GM21723 (cell line): Measurements from ENCODE around the gene SGK1.
"Not testable (repeated sequence)": the region's sequence is repeated elsewhere in the genome, so short reads cannot be mapped to it uniquely, and the experiment has no call there.

Experiments
- ATAC-seq: cut with Tn5 transposase; IDR thresholded peaks from one replicate; pipeline ENCODE4 v1.9.1; 2021; ENCODE audit warnings: mild to moderate bottlenecking, moderate library complexity; ENCODE audit not compliant: unreplicated experiment

The SGK1 gene

DNA sequence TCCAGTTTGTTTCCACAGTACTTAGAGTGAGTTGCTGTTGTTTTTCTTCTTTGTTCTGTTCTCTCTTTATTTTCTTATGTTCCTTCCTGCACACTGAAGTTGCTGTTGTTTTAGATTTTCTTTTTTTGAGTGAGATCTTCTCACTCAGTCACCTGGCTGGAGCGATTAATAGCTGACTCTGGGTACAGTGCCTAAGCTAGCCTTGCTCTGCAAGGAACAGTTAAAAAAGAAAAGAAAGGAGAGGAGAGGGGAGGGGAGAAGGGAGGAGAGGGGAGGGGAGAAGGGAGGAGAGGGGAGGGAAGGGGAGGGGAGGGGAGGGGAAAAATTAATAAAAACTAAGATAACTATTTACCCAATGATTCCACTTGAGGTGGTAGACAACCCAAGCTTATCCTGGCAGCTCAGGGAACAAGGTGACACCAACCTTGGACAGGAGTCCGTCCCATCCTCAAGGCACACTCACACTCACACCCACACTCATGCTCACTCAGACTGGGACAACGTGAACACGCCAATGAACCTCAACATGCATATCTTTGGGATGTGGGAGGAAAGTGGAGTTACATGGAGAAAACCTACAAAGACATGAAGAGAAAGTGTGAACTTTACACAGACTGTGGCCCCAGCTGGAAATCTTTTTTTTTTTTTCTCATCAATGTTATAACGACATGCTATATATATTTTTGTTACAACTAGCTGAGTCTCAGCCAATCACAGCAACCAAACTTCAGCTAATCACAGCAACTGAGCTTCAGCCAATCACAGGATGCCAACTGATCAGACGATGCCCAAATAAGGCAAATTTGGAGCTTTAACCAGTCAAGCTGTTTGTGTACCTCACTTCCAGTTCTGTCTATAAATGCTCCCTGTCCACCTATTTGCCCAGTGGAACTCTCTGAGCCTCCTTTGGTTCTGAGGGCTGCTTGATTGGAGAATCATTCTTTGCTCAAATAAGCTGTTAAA lies 124.1 kb downstream of the SGK1 start:
- ATAC-seq: no peak

DNA sequence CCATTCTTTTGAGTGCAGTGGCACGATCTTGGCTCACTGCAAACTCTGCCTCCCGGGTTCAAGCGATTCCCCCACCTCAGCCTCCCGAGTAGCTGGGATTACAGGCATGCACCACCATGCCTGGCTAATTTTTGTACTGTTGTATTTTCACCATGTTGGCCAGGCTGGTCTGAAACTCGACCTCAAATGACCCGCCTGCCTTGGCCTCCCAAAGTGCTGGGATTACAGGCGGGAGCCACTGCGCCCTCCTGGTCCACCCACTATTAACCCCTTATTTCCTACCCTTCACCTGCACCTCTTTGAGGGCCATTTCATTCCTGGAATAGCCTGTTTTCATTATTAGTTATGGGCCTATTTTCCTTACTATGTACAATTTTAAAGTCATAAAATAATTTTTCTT lies 125.3 kb downstream of the SGK1 start:
- ATAC-seq: not testable (repeated sequence)

DNA sequence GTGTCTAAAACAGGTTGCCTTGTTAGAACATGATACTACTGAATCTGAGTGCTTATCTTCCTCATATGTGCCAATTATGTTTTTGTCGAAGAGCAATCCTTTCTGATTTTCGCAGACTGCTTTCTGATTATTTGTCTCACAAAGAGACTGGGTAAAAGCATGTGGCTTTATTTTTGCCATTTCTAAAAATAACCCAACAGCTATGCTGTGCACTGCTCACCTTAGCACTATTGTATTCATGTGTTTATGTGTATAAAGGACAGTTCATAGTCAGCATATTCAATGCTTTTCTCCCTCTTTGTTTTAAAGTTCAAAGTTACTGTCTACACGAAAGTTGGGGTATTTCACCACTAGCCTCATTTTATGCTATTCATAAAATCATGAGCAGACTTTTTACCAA lies 127.0 kb downstream of the SGK1 start:
- no peak for ATAC-seq

DNA sequence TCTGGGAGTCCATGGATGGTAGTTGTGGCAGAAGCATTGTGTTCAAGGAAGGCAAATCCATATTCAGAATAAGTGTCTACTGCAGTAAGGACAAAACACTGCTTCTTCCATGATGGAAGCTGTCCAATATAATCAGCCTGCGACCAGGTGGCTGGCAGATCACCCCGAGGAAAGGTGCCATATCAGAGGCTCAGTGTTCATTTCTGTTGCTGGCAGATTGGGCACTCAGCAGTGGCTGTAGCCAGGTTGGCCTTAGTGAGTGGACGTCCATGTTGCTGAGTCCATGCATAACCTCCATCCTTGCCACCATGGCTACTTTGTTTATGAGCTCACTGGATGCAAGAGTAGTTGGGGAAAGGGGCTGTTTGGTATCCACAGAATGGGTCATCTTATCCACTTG lies 130.2 kb downstream of the SGK1 start:
- ATAC-seq: no peak

DNA sequence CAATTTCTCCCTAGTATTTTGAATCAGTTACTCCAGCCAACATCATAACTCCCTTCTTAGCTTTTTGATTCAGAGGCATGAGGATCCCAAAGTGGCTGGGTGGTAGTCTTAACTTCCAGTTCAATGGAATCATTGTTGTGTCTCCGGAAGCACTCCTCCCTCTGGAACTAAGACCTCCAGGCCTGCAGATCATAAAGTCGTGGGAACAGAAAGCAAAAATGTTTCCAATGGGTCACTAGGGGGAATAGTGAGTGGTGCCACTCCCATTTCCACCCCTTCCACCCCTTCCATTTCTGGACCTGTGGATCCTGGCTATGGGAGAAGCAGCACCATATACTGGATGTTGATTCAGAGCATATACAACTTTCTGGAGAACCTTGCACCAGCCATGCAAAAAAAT lies 130.8 kb downstream of the SGK1 start:
- ATAC-seq: no peak

DNA sequence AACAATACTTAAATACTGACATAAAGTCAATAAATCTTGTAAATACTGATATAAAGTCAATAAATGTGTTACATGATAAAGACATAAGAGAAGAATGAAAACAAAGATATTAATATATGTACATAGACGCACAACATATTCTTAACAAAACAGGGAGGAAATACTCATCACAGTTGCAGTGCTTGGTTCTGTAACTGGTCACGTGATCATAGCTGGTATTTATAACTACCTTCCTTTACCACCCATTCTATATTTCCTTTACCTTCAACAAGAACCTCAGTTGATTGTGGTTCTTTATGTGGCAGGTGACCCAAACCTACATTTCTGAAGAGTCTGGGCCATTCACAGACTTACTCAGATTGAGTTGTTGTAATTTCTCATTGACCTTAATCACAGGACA lies 131.6 kb downstream of the SGK1 start:
- ATAC-seq: no peak

DNA sequence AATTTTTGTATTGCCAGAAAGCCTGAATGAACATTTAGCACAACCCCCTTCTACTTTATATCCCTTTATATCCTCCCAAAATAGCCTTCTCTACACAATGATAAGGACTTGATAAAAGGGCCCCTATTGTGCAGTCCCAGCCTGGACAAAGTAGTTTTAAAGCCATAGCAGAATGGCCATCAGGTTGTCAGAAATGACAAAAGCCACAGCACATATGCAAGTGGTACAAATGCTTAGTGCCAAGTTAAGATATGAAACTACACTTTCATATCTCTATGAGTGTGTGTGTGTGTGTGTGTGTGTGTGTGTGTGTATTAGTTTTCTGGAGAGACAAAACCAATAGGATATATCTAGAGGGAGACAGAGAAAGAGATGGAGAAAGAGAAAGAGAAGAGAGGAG lies 132.6 kb downstream of the SGK1 start:
- no peak for ATAC-seq

DNA sequence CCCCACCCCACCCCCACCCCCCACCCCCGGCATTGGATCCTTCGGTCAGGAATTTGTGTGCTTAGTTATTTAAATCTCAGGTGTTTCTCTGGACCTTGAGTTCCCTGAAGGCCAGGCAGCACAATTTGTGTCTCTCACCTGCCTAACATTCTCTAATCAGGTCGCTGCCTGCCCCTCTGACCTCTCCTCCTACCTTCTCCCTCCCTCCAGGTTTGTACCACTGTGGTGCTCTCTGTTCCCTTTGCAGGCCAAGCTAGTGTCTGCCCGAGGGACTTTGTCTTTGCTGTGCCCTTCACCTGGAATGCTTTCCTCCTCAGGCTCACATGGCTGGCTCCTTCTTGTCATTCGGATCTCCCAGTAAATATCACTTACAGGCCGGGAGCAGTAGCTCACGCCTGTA lies 134.1 kb downstream of the SGK1 start:
- ATAC-seq: no peak

DNA sequence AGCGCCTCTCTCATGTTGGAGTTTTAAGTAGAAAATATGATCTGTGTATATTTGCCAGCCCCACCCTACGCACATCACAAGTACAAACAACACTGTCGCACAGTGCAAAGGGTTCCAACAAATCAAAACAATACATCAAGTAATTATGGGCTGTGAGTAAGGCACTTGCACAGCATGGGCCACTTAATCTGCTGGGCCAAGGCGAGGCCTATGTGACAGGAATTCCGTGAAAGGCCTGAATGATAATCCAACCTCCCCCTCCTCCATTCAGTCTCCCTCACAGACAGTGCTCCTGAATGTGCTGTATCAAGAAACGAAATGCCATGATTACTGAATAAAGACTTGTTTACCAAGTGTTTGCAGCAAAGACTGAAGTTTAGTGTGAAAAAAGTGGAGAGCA lies 135.4 kb downstream of the SGK1 start:
- no peak for ATAC-seq

DNA sequence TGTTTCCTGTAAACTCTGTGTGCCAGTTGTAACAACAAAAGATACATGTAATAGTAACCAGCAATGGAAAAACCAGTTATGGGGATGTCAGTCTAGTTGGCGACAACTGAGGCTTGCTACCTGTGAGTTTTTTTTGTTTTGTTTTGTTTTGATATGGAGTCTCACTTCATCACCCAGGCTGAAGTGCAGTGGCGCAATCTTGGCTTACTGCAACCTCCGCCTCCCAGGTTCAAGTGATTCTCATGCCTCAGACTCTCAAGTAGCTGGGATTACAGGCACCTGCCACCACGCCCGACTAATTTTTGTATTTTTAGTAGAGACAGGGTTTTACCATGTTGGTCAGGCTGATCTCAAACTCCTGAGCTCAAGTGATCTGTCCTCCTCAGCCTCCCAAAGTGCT lies 136.2 kb downstream of the SGK1 start:
- ATAC-seq: not testable (repeated sequence)

DNA sequence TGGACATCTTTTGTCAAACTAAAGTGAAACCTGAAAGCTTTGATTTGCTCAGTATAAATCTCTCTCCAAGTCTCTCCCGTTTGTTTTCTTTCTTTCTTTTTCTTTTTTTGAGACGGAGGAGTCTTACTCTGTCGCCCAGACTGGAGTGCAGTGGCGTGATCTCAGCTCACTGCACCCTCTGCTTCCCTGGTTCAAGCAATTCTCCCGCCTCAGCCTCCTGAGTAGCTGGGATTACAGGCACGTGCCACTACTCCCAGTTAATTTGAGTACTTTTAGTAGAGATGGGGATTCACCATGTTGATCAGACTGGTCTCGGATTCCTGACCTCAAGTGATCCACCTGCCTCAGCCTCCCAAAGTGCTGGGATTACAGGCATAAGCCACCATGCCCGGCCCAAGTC lies 136.7 kb downstream of the SGK1 start:
- ATAC-seq: not testable (repeated sequence)

DNA sequence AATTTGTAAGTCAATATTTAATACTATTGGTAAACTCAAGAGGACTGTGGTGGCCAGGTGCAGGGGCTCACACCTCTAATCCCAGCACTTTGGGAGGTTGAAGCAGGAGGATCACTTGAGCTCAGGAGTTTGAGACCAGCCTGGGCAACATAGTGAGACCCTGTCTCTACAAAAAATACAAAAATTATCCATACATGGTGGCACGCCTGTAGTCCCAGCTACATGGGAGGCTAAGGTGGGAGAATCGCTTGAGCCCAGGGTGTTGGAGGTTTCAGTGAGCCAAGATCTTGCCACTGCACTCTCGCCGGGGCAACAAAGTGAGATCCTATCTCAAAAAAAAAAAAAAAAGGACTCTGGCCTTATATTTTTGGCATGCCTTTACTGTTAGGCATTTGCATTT lies 137.4 kb downstream of the SGK1 start:
- ATAC-seq: not testable (repeated sequence)

DNA sequence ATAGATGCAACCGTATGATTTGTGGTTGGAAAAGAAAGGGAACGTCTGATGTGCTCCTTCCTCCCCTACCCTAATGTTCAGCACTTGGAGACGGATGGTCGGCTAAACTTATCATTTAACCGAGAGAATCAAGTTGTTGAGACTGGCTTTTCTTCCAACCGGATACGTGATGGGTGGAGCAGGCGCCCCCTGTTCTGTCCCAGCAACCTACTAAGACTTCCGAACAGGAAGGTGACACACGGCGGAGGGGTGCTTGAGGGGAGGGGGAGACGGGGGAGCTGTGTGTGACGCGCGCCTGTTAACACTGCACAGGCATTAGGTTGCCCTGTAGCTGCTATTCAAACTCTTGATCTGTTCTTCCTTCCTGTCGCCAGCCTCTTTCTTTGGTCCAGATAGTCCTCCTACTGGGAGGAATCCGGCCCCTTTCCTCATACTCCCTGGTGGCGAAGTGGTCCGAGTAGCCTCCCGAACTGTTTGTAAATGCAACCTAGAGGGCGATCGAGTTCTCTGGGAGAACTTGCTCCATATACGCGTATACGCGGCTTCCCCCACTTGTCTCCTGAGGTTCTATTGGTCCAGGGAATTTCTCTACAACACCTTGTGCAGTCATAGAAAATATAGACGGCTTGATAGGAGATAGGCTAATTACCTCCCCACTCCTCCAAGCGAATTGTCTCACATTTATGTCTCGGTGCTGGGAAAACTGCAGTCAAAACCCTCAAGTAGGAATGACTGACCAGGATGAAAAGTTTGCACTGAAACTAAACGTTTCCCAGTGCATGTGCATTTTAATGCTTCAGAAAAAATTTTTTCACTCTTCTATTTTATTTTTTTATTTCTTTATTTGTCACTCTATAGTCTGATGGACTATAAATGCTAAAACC lies 139.5 kb downstream of the SGK1 start:
- peak; percentile 24 for ATAC-seq

DNA sequence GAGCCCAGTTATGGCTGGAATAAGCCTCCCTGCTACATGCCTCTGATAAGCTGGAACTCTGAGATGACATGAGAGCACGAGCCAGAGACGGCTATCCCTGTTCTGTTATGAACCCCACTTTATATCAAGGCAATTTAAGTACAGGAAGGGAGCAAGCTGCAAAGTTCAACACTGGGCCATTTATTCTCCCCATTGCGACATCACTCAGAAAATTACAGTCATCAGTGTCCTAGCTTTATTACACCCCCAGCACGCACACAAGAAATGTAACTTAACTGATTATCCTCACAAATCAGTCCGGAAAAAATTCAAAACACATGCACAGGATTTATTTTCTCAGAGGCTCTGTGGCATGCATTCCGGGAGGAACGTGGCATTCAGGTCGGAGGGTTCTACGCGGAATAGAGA lies 140.2 kb downstream of the SGK1 start:
- ATAC-seq: no peak

DNA sequence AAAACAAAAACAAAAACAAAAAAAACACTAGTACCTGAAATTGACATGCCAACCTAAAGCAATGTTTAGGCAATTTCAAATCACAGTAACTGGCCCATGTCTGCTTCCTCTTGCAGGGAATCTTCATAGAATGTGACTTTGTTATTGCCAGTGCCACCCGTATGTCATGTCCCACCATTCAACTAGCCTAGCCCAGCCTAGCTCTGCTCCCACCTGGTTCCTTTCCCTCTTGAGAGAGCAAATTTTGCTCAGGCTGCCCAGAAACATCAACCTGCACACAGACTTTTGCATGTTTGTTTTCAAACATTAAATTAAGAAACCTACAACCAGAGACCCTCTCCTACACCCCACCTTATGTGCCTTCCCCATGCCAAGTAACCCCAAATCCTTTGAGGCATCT lies 140.7 kb downstream of the SGK1 start:
- ATAC-seq: no peak

DNA sequence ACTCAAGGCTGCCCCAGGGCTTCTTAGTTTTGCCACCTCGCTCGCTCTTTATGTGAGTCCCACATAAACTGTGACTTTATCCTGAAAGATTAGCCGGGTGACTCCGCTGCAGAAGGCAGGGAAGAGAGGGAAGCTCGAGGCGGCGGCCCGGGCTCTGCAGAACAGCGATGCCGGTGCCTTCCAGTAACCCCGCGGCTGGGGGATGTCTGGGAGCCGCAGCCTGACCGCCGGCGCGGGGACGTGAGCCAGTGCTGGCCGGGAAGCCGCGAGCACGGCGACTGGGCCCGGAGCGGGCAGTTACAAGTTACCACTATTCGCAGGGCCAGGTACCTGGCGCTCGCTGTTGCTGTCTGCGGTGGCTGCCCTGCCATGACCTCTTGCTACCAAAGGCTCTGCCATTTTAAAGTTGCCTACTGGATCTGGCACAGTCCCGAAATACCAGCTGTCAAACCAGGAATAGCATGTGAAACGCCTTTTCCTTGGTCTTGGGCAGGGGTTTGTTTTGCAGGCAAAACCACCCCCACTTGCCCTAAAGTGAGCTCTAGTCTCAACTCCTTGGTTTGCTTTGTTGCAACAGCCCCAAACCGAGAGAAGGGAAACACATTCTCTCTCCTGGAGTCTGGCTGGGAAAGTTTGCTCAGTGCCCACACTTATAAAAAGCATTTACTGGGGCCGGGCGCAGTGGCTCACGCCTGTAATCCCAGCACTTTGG lies 141.5 kb downstream of the SGK1 start:
- no peak for ATAC-seq

DNA sequence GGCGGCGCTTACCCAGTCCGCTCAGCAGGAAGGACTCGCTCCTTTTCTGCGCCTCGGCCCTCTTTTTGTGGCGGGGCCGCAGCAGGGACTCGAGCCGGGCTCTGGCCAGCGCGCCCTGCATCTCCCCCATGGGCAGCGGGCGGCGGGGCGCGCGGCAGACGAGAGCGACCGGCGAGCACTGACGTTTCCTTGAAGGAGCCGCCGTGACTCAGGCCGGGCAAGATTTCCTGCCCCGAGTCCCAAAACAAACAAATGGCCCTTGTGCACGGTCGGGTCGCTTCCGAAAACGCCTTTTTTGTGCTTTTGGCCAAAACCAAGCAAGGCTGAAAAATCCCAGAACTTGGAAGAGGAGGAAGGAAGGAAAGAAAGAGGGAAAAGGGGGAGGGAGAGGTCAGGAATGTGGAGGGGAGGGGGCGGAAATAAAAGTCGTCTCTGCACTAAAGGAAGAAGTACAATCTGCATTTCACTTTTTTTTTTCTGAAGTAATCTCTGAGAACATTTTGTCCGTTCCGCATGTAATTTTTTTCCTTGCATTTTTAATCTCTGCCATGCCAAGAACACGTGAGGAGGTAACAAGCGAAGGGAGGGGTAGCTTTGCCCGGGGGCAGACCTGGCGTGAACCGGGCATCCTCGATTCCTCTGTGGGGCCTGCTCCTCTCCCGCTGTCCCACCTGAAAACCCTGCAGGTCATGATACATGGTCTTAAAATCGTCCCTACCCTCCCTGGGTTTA lies 142.2 kb downstream of the SGK1 start:
- ATAC-seq: peak; percentile 16

DNA sequence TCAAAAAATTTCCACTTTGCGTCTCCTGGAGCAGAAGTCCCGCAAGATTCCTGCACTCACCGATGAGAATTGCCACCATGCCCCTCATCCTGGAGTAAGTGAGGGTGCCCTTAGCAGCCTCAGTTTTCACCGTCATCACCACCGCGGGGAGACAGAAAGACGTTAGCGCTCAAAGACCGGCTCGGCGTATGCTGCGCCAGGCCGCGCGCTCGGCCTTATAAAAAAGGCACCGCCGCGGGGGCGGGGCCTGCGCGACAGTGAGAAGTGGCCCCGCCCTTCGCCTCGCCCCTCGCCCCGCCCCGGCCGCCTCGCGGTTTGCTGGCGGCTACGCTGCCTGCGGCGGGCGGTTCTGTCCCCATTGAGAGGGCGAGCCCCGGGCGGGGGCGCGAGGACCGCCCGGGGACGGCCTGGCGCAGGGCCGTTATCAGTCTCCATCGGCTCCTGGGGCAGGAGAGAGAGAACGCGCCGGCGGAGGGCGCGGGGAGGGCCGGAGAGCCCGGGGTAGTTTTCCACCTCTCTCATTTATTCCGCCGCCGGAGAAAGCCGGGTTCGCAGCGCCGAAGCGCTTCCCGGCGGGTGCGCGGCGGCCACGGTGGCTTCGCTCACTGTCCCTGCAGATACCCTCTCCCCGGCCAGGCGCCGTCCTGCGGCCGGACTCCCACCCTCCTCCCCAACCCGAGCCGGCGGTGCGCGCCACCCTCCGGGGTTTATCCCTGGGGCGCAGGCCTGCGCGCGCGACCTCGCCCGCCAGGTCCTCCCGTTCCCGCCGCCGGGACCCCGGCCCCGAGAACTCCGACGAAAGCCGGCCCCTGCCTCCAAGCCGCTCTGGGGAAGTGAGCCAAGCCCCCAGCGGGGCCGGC lies 143.0 kb downstream of the SGK1 start:
- ATAC-seq: peak; percentile 80

DNA sequence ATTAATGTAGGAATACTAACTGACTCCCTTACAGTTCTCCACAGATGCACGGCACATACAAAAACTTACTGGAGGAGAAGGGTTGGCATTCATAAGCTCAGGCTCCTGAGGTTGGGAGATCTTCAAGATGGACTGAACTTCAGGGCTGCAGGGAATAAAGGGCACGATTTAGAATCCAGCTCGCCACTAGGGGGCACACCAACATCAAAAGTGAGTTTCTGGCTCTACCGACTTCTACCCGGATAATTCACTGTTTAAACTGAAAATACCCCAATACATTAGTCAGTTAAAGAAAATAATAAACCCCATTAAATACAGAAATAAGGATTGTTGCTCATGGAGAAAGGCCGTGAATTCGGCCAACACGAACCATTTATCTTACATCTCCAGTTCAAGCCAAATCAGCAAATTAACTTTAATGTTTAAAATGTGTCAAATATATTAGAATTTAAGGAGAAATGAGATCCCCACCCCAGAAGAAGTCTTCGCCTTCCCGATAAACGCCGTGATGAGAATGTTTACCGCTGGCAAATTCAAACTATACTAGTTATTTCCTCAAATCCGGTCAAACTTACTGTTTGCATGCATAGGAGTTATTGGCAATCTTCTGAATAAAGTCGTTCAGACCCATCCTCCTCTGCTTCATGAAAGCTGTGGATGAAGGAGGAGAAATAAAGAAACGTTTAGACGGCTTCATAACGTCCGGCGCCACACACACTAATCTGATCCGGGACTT lies 143.8 kb downstream of the SGK1 start:
- peak; percentile 25 for ATAC-seq
